GM21529 (cell line): ENCODE data around the gene HIP1.
"Not testable (repeated sequence)": the region's sequence is repeated elsewhere in the genome, so short reads cannot be mapped to it uniquely, and the experiment has no call there.

ENCODE experiments used
- ATAC-seq: cut with Tn5 transposase; IDR thresholded peaks from one replicate; pipeline ENCODE4 v1.9.1; 2021; ENCODE audit not compliant: unreplicated experiment

HIP1 gene

DNA sequence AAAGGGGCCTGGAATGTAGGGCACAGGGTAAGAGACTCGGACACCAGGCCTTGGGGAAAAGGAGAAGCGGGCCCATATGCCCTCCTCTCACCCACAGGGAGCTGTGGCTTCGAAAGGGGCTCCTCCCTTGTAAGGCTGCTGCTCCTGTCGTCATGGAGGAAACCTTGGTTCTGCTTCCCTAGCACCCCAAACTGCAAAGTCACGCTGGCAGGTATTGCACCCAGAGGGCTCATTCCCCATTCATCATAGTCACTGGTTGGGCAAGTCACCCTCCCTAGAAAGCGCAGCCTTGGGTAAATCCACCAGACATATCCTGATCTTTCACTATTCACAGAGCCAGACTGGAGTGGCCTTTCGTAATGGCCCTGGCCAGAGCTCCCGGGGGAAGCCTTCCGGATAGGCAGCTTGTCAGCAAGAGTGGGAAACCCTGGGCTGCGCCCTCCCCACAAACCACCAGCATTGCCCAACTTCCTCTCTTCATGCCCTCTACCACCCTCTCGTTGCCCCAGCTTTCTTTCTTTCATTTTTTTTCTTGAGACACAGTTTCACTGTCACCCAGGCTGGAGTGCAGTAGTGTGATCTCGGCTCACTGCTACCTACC lies 121.0 kb downstream of the HIP1 start:
- no peak for ATAC-seq

- no peak for ATAC-seq
These were observed 122.1 kb downstream of the HIP1 start for GRCh38 chr7:75616421-75617167.

DNA sequence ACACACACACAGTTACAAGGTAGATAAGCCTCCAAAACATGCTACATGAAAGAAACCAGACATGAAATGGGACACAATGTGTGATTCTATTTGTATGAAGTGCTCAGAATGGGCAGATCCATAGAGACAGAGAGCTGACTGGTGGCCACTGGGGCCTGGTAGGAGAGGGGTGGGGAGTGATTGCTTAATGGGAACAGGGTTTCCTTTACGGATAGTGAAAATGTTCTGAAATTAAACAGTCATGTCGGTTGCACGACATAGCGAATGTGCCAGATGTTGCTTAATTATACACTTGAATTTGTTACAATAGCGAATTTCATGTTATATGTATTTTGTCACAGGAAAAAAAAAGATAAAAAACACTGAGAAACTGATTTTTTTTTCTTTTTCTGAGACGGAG lies 124.3 kb downstream of the HIP1 start:
- no peak for ATAC-seq

DNA sequence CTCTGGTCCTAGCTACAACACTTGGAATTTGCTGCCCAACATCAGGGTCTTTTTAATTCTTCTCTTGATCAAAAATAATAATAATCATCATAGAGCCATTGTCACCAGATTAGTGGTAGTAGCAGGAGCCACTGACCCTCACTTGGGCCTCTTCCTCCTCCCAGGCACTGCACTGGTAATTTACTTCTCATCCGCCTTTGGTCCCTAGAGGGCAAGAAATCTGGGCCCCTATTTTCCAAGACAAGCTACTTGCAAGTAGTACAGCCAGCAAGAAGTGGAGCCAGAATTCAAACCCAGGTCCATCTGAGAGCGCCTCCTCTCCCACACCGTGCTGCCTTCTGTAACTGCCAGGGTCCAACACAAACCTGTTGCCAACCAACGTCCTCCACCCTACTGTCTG lies 125.4 kb downstream of the HIP1 start:
- no peak for ATAC-seq

GRCh38 chr7:75611557-75612178 lies 127.1 kb downstream of the HIP1 start:
- no peak for ATAC-seq

DNA sequence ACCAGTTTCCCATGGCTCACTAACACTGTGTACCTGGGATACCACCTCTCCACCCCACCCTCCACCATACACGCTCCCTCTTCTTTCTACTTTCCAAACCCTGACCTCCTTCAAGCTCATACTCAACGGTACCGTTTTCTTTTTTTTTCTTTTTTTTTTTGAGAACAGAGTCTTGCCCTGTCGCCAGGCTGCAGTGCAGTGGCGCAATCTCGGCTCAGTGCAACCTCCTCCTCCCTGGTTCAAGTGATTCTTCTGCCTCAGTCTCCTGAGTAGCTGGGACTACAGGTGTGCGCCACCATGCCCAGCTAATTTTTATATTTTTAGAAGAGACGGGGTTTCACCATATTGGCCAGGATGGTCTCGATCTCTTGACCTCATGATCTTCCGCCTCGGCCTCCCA lies 129.3 kb downstream of the HIP1 start:
- not testable (repeated sequence) for ATAC-seq

- ATAC-seq, result no peak
These were observed 130.2 kb downstream of the HIP1 start for GRCh38 chr7:75608451-75609122.

DNA sequence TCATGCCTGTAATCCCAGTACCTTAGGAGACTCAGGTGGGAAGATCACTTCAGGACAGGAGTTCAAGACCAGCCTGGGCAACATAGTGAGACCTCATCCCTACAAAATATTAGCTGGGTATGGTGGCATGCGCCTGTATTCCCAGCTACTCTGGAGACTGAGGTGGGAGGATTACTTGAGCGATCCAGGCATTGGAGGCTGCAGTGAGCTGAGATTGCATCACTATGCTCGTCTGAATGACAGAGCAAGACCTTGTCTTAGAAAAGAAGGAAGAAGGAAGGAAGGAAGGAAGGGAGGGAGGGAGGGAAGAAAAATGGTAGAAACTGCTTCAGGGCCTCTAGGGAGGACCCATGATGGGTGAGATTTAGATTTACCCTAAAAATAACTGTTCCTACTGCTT lies 134.3 kb downstream of the HIP1 start:
- ATAC-seq, result no peak

GRCh38 chr7:75602831-75603230 lies 135.9 kb downstream of the HIP1 start:
- not testable (repeated sequence) for ATAC-seq

DNA sequence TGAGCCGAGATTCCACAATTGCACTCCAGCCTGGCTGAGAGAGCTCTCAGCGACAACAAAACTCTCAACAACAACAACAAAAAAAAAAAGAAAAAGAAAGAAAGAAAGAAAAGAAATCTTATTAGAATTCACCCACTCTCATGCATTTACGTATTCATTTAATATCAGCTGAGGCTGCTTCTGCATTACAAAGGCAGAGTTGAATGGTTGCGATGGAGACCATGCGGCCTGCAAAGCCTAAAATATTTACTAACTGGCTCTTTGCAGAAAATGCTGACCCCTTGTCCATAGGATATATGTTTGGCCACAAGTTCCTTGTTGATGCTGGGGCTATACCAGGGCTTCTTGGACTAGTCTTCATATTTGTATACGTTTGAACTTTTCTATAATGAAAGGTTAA lies 137.2 kb downstream of the HIP1 start:
- ATAC-seq, result no peak

GRCh38 chr7:75600748-75601147 lies 138.0 kb downstream of the HIP1 start:
- not testable (repeated sequence) for ATAC-seq

DNA sequence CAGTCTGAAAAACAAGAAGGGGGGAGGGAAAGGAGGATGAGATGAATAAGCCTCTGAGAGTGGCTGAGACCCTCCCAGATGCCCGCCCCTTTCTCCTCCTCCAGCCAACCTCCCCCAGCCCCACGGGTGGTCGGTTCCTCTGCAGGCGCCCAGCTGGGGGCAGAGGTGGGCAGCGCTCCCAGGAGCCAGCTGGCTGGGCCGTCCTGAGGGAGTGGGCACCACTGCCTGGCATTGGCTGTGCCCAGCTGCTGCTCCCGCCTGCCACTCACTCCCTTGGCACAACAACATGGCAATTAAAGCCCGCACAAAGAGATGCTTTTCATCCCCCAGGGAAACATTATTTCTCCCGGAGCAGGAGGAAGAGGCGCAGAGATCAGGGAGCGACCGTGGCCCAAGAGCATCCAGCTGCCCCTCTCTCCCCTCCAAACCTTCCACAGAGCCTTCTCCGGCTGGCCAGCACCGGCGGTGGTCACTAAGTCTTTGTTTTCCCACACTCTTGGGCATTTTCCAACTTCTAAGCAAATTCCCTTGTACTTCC lies 139.4 kb downstream of the HIP1 start:
- ATAC-seq, result no peak

DNA sequence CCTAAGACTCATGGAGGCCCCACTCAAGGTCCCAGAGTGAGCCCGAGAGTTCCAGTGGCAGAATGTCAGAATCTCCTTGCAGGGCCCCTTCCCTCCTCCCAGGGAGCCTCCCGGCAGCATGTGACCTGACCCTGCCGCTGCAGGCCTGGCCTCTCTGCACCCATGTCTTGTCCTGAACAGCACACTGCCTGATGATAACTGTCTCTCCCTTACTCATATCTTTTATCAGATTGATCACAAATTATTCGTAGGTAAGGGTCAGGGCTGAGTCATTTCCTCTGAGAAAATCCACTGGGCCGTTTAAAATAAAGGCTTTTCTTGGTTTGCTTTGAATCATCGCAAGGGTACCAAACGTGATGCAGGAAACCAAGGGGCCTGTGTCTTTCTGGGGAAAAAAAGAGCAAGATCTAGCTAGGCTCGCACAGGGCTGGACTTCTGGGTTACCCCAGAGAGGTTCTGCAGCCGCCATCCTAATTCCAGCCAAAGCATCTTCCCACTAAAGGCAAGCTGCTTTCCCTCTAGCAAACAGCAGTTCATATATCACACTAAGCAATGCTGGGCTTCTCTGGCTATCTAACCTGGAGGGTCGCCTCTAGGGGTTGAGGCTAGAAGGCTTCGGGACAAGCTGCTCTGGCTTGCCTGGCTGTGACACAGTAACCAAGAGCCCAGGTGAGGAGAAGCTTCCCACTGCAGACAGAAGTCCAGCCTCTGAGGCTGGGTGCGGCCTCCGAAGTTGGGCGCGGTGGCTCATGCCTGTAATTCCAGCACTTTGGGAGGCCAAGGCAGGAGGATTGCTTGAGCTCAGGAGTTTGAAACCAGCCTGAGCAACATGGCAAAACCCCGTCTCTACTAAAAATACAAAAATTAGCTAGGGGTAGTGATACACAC lies 141.8 kb downstream of the HIP1 start:
- no peak for ATAC-seq

- no peak for ATAC-seq
These were observed 143.0 kb downstream of the HIP1 start for GRCh38 chr7:75595766-75596165.

- not testable (repeated sequence) for ATAC-seq
These were observed 145.1 kb downstream of the HIP1 start for GRCh38 chr7:75593500-75594184.

DNA sequence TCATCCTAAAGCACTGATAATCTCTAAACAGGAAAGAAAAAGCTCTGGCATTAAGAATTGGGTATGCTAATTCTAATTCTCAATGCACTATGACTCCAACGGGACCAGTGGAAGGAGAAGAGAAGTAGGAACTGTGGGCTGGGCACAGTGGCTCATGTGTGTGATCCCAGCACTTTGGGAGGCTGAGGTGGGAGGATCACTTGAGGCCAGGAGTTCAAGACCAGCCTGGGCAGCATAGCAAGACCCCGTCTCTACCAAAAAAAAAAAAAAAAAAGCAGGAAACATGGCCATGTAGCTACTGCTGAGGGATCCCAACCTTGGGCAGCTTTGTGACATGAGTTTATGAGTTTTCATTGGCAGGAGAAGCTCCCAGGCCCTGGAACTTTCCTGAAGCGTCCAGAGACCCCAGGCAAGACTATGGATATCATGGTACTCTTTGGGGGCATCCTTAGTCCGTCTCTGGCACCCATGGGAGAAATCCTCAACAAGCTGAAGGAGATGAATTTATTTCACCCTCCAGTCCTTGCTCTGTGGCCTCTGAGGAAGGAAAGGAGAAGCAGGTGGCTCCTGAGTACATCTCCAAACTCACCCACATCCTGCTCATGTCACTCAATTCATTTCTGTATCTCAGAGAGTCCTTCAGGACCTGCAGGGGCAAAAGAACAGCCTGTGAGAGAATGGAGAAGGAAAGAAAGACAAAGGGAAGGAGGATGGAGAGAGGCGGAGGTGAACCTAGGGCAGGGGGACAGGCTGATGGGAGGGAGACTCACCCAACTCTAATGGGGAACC lies 147.1 kb downstream of the HIP1 start:
- no peak for ATAC-seq

DNA sequence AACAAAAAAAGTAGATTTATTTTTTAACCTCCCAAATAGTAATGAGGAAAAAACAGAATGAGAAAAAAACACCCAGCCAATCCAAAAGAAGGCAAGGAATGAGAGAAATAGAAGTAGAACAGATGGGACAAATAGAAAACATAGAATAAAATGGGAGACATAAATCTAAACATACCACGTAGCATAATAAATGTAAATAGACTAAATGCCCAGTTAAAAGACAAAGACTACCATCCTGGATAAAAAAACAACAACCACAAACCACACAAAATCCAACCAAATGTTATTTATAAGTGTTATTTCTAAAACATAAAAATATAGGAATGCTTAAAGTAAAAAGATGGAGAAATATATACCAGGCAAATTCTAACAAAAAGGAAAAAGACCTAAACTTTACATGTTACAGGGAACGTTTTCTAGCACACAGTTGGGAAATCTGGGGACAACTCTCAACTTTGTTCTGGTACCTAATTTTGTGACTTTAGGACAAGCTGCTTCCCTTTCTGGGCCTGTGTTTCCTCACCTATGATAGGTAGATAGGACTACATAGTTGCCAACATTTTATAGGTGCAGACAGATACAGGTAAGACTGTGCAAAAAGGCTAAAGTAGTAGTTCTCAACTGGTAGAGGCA lies 148.3 kb downstream of the HIP1 start:
- ATAC-seq, result no peak

DNA sequence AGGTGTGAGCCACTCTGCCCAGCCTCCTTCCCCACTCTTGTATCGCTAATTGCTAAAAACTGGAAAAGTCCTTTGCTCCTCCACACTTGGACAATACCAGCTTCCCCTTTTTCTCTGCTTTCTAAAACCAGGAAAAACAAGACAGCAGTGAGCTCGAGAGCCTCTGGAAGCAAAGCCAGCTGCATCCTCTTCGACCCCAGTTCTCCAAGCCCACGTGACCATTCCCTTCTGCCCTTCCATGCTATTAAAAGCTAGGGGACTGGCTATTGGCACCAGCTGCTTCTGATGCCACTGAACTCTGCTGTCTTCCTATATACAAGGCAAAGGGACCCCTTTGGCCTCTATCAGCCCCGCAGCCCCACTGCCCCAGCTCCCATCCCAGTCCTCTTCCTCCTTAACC lies 154.4 kb downstream of the HIP1 start:
- ATAC-seq, result no peak

DNA sequence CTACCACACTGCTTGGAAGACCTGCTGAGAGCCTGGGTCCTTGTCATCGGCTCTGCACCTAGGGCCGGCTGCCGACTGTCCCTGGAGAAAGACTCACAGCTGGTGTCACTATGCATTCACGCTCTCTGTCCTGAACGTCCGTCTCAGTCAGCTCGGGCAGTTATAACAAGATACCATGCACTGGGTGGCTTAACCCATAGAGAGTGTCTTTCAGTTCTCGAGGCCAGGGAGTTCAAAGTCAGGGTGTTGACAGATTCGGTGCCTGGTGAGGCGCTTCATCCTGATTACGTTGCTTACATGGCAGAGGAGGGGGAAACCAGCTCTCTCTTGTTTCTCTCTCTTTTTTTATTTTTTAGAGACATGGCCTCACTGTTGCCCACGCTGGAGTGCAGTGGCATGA lies 155.5 kb downstream of the HIP1 start:
- ATAC-seq, result no peak
